GM21619 (cell line): ENCODE measurements around the gene BDH2.

Experiments
- ATAC-seq: cut with Tn5 transposase; IDR thresholded peaks from one replicate; pipeline ENCODE4 v1.9.1; 2021; ENCODE audit not compliant: unreplicated experiment

BDH2 gene

DNA sequence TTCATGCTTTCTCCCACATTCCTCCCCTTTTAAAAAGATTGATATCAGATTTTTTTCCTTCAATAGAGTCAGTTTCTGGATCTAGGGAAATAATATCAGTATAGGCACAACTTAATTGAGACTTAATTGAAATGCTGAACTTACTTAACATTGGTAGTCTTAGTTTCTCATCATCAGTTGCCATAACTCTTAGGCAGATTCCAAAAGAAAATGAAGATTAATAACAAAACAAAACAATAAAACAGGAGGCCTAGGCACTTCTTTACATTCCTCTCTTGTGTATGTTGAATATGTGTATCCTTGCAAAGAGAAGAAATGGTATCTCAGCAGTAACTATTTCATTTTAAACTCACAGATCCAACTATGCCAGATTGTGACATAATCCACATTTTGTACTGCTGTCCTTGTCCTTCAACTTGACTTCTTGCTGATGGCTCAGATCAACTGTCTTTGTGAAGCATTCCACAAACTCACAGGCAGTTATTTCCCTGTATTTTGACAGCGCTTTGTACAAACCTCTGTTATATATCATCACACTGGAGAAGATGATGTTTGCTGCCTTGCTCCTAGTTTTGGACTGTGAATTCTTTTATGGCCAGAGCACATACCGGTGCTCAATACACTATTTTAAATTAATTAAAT lies 14.0 kb downstream of the BDH2 start:
- ATAC-seq, result no peak

DNA sequence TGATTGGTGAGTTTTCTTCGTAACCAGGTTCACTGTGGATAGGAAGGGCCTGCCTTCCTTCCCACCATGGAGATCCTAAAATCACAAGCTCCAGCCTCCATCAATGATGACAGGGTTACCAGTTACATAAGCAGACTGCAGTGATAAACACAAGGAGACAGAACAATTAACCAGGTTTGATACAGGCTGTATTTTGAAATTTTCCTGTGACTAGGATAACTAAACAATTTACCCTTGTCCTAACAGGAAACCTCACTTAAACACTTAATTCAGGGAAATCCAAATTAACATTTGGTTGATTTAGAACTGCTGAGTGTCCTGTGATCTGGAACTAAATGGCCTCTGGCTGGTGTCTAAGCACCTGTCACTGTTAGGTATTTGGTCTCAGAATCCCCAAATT lies 20.0 kb downstream of the BDH2 start:
- no peak for ATAC-seq

DNA sequence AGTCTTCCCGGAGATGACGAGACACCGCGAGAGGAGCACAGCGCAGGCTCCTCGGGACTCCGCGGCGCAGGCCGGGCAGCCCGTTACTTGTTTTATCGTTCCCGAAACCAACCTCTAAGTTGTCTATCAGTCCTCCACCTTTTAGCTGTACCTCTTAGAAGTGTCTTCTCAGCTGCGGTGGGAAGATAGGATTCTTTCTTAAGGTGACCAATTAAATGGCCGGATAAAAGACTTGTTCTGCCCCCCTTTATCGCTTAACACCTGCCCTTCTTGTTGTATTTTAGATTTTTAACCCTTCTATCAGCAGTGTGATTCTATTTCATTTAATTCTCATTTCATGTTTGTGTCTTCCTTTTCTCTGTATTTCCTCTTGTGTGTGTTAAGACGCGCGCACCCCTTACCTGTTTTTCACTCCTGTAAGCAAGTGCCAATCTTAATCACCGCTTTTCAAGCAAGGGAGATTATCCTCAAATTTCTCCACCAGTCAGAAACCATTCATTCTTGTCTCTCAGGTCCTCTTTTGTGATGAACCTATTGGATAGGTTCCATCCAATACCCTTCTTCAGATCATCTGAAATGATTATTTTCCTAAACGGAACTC lies 22.8 kb downstream of the BDH2 start, which contains the start of gene SLC9B2:
TSS of gene SLC9B2 (minus strand) at position 15 of the 601 bp plus-strand sequence. CDS start 9,211 bp downstream, outside the sequence.
- peak; percentile 51 for ATAC-seq

DNA sequence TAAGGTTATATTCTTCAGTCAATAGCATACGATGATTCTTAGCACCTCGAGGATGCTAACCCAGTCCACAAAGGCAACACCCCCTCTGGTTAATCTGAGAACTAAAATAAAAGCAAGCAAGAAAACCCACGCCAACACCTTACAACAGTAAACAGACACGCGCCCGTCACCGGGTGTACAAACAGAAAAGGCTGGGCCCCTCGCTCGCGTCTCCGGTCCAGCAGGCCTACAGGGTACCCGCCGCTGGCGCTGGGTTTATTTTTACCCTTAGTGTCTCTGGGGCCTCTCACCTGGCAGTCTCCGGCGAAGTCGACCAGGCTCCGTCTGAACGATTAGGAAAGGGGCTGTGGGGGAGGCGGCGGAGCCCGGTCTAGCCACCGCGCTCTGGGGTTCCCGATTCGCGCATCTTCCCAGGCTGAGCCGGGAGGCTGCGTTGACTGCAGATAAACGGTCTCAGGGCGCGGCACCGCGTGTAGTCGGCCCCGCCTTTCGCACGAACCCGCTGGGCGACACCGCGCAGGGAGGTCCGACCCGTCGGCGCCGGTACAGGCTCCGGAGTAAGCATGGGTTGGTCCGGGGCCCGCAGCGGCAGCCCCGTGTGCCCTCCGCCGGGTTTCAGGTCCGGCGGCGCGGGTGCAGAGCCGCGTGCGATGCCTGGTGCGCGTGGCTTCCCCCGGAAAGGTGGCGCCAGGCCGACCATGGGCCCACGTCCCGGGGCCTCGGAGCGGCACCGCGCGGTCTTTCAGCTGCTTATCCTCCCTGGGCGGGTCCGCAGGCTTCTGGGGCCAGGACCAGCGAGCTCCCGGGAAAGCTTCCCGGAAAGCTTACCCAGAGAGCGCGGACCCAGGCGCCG lies 23.5 kb downstream of the BDH2 start:
- peak; percentile 53 for ATAC-seq

DNA sequence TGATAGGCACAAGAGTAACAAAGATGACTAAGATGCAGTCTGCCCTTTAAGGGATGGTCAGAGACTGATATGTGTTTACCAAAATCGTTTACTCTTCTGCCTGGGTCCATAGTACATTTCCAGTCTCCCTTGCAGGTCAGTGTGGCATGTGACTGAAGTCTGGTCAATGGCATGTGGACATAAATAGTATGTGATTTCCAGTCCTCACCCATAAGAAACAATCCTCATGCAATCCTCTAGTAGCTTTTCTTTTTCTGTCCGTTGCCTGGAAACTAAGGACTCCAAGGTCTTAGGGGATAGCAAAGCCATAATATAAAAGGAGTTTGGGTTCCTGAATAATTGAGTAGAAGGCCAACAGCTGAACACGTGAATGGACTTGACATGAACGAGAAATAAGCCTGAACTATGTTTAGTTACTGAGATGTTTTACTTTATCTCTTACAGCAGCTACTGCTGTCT lies 24.2 kb downstream of the BDH2 start:
- no peak for ATAC-seq

DNA sequence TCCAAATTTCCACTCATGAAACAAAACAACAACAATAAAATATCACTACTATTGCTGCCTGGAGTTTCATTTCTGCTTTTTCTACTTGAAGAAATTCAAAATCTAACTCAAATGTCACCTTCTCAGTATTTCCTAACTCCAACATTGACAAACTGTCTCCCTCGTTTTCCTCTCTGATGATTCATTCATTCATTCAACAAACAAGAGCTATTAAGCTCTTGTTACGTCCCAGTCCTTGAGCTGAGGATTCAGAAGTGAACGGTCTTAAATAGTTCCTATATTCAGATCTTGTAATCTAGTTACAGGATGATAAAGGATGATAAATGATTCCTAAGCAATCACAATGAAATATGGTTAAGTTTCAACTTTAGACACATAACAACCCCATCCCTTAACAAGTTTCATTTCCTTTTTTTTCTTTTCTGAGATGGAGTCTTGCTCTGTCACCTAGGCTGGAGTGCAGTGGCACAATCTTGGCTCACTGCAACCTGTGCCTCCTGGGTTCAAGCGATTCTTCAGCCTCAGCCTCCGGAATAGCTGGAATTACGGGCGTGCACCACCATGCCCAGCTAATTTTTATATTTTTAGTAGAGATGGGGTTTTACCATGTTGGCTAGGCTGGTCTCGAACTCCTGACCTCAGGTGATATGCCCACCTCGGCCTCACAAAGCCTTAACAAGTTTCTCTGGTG lies 24.7 kb downstream of the BDH2 start:
- ATAC-seq, result peak; percentile 34

DNA sequence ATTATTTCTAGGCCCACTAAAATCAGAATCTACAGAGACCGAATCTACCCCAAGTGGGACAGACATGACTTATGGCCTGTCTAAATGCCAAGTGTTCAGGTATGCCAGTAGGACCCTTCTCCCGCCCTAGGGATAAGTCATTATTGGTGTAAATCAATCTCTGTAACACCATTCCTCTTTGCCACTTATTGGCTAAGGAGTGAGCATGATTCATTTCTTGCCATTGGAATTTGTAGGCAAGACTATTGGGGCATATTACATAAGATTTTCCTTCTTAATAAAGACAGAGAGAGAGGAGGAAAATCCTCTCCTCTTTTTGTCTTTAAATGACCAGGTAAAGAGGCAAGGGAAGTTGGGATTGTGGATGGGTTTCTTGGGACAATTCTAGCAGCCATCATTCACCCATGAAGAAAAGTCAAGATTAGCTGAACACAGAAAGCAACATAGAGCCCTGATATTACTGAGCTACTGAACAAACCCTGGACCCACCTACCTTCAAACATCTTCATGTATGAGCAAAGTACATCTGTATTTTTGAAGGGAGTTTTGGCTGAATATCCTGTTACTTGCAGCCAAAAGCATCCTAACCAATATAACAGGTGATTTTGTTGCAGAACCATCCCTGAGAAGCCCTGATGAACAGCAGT lies 25.7 kb downstream of the BDH2 start:
- ATAC-seq, result no peak

DNA sequence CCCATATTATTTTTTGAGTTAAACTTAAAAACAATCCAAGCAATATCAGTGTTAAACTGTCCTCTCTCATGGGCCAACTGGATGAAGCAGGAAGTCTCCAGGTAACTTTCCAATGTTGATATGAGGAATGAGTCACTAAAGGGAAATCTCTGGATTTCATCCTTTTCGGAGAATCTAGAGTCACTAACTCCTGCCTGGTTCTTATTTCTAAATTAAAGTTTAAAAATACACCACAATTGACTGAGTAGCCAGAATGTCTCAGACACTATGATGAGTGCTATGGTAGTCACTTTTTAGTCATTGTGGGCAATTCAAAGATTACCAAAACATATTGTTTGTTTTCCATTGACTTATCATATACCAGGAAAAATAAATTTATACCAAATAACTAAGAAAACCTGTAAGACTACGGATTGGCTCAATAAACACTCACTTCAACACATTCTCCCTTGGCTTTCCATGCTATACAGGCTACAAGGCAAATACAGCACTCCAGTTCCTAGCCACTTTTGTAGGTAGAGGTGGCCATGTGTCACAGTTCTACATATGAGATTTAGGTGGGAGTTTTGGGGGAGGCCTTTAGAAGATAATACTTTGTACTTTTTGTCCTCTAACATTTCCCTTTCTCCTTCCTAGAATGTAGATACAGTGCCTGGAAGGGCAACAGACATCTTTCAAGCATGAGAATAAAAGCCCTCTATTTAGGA lies 31.6 kb downstream of the BDH2 start:
- ATAC-seq, result no peak

DNA sequence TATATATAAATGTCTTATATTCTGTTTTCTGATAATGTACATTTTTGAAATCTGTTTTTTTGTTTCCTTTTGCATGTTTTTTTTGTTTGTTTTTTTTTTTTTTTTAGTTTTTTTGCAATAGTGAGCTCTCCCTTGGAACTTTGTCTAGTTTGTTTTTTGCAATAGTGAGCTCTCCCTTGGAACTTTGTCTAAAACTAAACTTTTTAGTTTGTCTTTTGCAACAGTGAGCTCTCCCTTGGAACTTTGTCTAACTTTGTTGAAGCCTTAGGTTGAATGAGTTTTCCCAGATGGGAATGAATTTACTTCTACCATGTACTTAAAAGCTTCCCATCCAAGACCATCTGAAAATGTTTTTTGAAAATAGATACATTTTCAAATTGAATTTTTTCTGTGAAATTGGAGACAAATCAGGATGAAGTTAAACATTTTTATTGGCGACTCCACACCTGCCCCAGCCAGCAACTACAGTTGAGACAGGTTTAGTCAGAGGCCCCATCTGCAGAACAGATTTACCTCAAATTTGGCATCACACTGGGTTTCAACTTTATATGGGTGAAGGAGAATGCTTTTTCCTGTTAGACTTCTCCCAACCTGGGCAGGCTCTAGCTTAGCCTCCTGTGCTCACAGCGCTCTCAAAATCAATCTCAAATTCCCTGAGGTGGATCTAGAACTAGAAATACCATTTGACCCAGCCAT lies 39.0 kb downstream of the BDH2 start:
- ATAC-seq, result no peak

DNA sequence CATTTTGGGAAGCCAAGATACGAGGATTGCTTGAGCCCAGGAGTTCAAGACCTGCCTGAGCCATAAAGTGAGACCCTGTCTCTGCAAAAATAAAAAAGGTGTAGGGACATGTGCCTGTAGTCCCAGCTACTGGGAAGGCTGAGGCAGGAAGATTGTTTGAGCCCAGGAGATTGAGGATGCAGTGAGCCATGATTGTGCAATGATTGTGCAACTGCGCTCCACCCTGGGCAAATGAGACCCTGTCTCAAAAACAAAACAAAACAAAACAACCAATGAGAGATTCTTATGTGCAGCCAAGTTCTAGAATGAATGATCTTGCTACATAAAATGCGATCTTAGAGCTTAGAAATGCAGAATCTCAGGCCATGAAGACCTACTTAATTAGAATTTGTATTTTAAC lies 45.6 kb downstream of the BDH2 start:
- no peak for ATAC-seq

DNA sequence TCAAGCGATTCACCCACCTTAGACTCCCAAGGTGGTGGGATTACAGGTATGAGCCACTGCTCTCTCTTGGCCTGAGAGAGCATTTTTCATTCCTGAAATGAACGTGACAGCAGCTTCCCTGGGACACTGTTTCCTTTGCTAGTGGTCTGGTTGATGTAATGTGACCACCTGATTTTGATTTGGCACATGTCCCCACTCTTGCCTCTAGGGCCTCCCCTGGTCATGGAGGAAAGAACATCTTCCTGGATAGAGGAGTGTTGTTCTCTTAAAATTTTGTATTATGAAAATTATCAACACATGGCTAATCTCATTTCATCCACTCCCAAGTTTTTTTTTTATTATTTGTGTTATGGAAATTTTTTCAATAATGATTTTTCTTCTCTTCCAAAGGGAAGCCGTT lies 46.9 kb downstream of the BDH2 start:
- ATAC-seq, result no peak

DNA sequence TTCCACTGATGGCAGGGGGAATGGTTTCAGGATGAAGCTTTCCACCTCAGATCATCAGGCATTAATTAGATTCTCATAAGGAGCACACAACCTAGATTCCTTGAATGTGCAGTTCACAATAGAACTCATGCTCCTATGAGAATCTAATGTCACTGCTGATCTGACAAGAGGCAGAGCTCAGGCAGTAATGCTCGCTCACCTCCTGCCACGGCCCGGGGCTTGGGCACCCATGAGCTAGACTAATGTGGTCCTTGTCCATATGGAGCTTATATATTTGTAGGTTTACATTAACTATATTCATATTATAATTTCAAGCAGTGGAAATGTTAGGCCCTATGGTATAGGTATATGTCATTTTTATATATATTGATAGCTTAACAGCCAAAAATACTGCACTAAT lies 47.5 kb downstream of the BDH2 start:
- no peak for ATAC-seq

DNA sequence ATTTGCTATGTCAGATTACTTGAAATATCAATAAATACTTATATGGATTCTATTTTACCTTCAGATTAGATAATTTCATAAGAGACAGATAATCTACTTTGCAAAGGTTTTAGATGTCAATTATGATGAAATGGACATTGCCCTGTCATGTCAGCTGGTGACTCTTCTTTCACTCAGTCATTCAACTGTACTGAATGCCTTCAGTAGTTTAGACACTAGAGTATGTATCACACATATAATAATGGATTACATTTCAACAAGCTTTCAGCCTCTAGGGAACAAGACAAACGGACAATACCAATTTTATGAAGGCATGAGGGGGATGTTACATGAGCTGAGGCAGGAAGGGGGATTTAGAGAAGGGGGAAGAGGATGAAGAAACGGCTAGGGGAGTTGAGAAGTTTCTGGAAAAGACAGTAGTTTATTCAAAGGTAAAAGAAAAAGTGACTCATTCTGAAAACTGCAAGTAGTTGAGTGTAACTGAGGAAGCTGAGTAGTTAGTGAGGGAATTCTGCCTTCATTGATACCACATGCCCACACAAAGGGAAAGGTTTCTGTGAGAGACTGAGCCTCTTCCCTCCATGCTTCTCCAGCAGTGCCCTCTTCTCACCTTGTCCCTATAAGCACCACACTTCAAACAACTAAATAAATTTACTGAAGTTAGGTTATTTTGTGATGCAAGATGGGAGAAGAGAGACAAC lies 48.7 kb downstream of the BDH2 start:
- ATAC-seq, result peak; percentile 33

DNA sequence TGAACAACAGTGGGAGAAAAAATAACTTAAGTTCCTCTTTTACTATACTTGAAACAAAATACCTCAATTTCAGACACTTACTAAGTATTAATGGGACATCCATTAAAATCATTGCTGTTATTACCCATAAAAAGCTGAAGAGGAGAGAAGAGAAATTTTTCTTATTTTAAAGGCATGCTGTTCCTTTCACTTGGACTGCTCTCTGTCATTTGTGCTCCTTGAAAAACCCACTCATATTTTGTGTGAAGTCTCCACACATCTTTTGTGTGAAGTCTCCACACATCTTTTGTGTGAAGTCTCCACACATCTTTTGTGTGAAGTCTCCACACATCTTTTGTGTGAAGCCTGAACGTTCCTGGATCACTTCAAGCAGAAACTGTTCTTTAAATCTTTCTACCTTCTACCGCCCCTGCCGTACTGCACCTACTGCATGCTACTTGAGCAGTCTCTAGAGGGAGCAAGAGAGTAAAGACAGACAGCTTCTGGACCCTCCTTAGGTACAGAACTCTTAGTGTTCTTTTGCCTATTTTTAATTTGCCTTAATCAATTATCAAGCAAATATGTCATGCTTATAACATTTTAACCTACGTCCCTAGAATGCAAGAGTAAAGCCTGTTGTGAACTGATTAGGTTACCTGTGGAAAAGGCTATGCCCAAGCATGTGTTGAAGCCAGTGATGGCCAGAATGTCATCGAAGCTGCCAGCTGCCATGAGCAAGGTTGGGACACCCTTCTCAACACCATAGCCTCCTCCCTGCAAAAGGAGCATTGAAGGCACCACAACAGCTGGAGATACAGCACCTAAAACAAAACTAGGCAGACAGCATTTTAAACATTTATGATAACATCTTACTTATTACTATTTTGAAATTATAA lies 53.0 kb downstream of the BDH2 start:
- ATAC-seq, result peak; percentile 91

DNA sequence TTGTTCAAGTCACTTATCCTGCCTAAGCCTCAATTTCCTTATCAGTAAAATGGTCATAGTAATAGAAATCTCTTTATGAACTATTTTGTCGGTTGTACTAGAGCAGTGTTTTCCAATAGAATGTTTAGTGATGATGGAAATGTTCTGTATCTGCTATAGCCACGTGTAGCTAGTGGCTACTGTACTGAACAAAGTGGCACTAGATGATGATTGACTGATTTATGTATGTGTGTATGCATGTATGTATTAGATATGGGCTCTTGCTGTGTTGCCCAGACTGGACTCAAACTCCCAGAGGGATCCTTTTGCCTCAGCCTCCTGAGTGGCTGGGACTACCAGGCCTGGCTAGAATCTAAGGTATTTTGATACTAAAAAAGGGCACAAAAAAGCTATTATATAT lies 55.5 kb downstream of the BDH2 start:
- ATAC-seq, result no peak

DNA sequence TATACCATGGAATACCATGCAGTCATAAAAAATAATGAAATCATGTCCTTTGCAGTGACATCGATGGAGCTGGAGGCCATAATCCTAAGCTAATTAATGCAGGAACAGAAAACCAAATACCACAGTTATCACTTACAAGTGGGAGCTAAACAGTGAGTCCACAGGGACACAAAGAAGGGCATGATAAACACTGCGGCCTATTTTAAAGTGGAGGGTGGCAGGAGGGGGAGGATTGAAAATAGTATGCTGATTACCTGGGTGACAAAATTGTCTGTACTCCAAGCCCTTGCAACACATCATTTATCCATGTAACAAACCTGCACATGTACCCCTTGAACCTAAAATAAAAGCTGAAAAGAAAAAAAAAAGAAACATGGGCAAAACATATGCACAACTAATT lies 63.5 kb downstream of the BDH2 start:
- ATAC-seq, result no peak

DNA sequence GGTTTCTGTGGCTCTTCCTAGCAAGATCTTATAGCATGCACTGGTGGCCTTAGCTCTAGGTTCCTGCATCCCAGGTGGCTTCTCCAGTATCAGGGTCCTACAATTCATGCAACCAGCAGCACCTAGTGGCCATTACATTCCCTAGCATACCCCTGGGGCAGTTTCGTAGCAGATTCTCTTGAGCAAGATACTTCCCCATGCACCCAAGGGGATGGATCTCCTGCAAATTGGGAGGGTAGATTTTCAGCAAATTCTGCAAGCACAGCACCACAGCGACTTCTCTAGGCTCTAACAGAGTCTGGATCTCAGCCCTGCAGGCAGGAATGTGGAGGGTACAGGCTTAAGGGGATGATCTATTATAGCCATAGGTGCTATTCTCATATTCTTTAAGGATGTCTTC lies 67.1 kb downstream of the BDH2 start:
- peak; percentile 83 for ATAC-seq

DNA sequence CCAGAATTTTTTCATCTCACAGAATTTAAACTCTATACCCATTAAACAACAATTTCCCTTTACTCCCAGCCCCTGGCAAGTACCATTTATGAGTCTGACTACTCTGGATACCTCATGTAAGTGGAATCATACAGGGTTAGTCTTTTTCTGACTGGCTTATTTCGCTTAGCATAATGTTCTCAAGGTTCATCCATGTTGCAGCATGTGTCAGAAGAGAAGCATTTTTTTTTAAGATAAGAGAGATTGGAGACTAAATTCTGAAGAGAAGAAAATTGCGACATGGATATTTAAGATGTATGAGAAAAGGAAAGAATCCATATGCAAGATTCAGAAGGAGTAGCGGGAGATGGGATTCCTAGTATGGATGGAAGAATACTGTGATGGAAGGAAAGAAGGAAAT lies 68.8 kb downstream of the BDH2 start:
- ATAC-seq, result no peak
